OCI-LY7 (cell line): ENCODE results near the gene LACTB. TPM values are rescaled to one million over a fixed set of nuclear protein-coding genes. Genes with fewer than 3 reads are reported as not detected.

Experiments used
- BruUV-seq: library from RNA; stranded (reverse); fragments of 400-500 nt; replicated peaks from 2 replicates; lab custom pipeline; 2021; lab: Mats Ljungman, UMichigan
- CTCF ChIA-PET: fragments of 300-600 bp; sonication (Branson Sonifier 250); formaldehyde crosslinking; loops from one replicate; lab custom pipeline; 2022; ENCODE audit warnings: antibody characterized with exemption; ENCODE audit not compliant: unreplicated experiment; lab: Charles Lee
- POLR2A ChIA-PET: fragments of 300-600 bp; sonication (Branson Sonifier 250); formaldehyde crosslinking; loops from one replicate; lab custom pipeline; 2022; ENCODE audit warnings: antibody characterized with exemption; lab: Charles Lee
- DNase-seq: peaks from one replicate; pipeline ENCODE4 v3.0.0-alpha.2; 2015; ENCODE audit warnings: low spot score
- H2AFZ ChIP-seq: fragments of 200-600 bp; sonication (generic), shearing (Covaris generic); 2 replicates; pipeline ENCODE4 v1.6.1; 2014; ENCODE audit warnings: mild to moderate bottlenecking, antibody characterized with exemption, low read length, moderate library complexity
- H3K27ac ChIP-seq: fragments of 200-600 bp; sonication (generic); 2 replicates; pipeline ENCODE4 v1.5.1; 2014; ENCODE audit warnings: mixed run types, low read depth, mild to moderate bottlenecking, moderate library complexity, low read length, inconsistent platforms; ENCODE audit not compliant: poor library complexity, severe bottlenecking
- H3K36me3 ChIP-seq: fragments of 200-600 bp; sonication (generic); 2 replicates; pipeline ENCODE4 v1.6.1; 2014; ENCODE audit warnings: mild to moderate bottlenecking, antibody characterized with exemption, low read length, moderate library complexity, mixed read lengths; ENCODE audit not compliant: insufficient read depth
- H3K4me1 ChIP-seq: fragments of 200-600 bp; sonication (generic); 2 replicates; pipeline ENCODE4 v1.5.1; 2014; ENCODE audit warnings: mild to moderate bottlenecking, low read length; ENCODE audit not compliant: insufficient read depth, poor library complexity, severe bottlenecking
- H3K4me2 ChIP-seq: fragments of 200-600 bp; sonication (generic); 2 replicates; pipeline ENCODE4 v1.6.1; 2014; ENCODE audit warnings: mild to moderate bottlenecking, low read length
- H3K4me3 ChIP-seq: fragments of 200-600 bp; sonication (generic); 2 replicates; pipeline ENCODE4 v1.5.1; 2014; ENCODE audit warnings: mild to moderate bottlenecking, low read depth, low read length; ENCODE audit not compliant: poor library complexity, severe bottlenecking
- H3K79me2 ChIP-seq: fragments of 200-600 bp; sonication (generic); 2 replicates; pipeline ENCODE4 v1.6.1; 2016; ENCODE audit warnings: low read depth, mild to moderate bottlenecking, low read length, moderate library complexity, mixed read lengths; ENCODE audit not compliant: insufficient read depth
- H3K9me2 ChIP-seq: fragments of 200-600 bp; sonication (generic); 2 replicates; pipeline ENCODE4 v1.6.1; 2016; ENCODE audit warnings: mild to moderate bottlenecking, low read length, mixed read lengths; ENCODE audit not compliant: insufficient read depth
- H3K9me3 ChIP-seq: fragments of 200-600 bp; sonication (generic); 2 replicates; pipeline ENCODE4 v1.6.1; 2014; ENCODE audit warnings: mild to moderate bottlenecking, mixed run types, low read length, mixed read lengths
- H4K20me1 ChIP-seq: fragments of 200-600 bp; sonication (generic); 2 replicates; pipeline ENCODE4 v1.6.1; 2014; ENCODE audit warnings: mild to moderate bottlenecking, antibody characterized with exemption, low read length, moderate library complexity, mixed read lengths; ENCODE audit not compliant: insufficient read depth
- EZH2phosphoT487 ChIP-seq: fragments of 200-600 bp; sonication (generic); IDR thresholded peaks from 2 replicates; pipeline ENCODE4 v1.6.1; 2018; ENCODE audit warnings: low read depth, borderline replicate concordance, mild to moderate bottlenecking, mixed run types, antibody characterized with exemption, low read length, moderate library complexity, mixed read lengths
- intact Hi-C: fragments of 100-400 bp; cut with micrococcal nuclease; formaldehyde crosslinking; loops from one replicate; pipeline ENCODE4 v1.10.0; 2022; ENCODE audit not compliant: unreplicated experiment
- total RNA-seq, 2 experiments: library from RNA; depleted of rRNA in 1 of 2; stranded (reverse); fragments of >200 nt in 1 of 2; shearing (Covaris generic) in 1 of 2; gene quantifications; 2 replicates each; pipeline ENCODE4 v1.2.3, GENCODE V29; 2014 to 2022
- TF ChIP-seq, protein P1 (sequence below): fragments of 200-600 bp; sonication (generic); conservative IDR thresholded peaks from 2 replicates; pipeline ENCODE4 v1.5.1; 2014; ENCODE audit warnings: mild to moderate bottlenecking, antibody characterized with exemption, low read length, moderate library complexity, mixed read lengths

The LACTB gene
- total RNA-seq, 2 experiments from 2014 or later = 3.2 to 7.2 TPM

GRCh38 chr15:63157118-63157843 lies 35.6 kb downstream of the LACTB start, which contains the start of gene RPS27L:
Gene RPS27L (minus strand): TSS chr15:63157477. CDS start chr15:63157405, 72 bp downstream.
- BruUV-seq = no TSS peak
- POLR2A ChIA-PET = interaction anchor here (0.6 to 1.8 kb wide), 9 partner anchors 9 to 317 kb away, joined by 3 to 11 read pairs (median 4); partner anchors contain the start of gene APH1B
- H3K9me2 ChIP-seq = no peaks in the 10 kb centered on the region
- H3K9me3 ChIP-seq = no peaks in the 10 kb centered on the region
- H3K4me3 ChIP-seq = peak within 1 kb of the TSS; percentile 86
- H3K4me1 ChIP-seq = peaks cover 17% of the 10 kb centered on the region
- no peaks in the 10 kb centered on the region for H4K20me1 ChIP-seq
- no peak for TF ChIP-seq EZH2phosphoT487
- TF ChIP-seq, protein P1, sequence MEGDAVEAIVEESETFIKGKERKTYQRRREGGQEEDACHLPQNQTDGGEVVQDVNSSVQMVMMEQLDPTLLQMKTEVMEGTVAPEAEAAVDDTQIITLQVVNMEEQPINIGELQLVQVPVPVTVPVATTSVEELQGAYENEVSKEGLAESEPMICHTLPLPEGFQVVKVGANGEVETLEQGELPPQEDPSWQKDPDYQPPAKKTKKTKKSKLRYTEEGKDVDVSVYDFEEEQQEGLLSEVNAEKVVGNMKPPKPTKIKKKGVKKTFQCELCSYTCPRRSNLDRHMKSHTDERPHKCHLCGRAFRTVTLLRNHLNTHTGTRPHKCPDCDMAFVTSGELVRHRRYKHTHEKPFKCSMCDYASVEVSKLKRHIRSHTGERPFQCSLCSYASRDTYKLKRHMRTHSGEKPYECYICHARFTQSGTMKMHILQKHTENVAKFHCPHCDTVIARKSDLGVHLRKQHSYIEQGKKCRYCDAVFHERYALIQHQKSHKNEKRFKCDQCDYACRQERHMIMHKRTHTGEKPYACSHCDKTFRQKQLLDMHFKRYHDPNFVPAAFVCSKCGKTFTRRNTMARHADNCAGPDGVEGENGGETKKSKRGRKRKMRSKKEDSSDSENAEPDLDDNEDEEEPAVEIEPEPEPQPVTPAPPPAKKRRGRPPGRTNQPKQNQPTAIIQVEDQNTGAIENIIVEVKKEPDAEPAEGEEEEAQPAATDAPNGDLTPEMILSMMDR = no peak
- H3K4me2 ChIP-seq = peak within 1 kb of the TSS; percentile 89
- peak within 1 kb of the TSS; percentile 93 for H2AFZ ChIP-seq
- intact Hi-C loops = loop anchor here (1.0 to 10.0 kb wide), 4 partner anchors 32 to 248 kb away; partner anchors contain the start of genes APH1B, LACTB and RAB8B
- CTCF ChIA-PET = interaction anchor here (0.6 kb wide), 1 partner anchor 424 kb away, joined by 4 read pairs; no protein-coding TSS in a partner anchor
- peak; percentile 93 for DNase-seq
- peaks cover 5% of the 10 kb centered on the region; the same call in 1 of the 2 replicates for H3K36me3 ChIP-seq
- peak within 1 kb of the TSS; percentile 67 for H3K27ac ChIP-seq
- peaks cover 16% of the 10 kb centered on the region; the same call in 1 of the 2 replicates for H3K79me2 ChIP-seq

- Histone ChIP-seq H2AFZ (peak overlapping the region; percentile 93), H3K4me3 (peak overlapping the region; percentile 86), H3K36me3 (peaks cover 5% of the 10 kb centered on the region; the same call in 1 of the 2 replicates), H3K4me1 (peaks cover 23% of the 10 kb centered on the region), H3K27ac (peak overlapping the region; percentile 67), H3K4me2 (peak overlapping the region; percentile 89), H3K9me2 (no peaks in the 10 kb centered on the region), H4K20me1 (no peaks in the 10 kb centered on the region), H3K9me3 (no peaks in the 10 kb centered on the region), H3K79me2 (peaks cover 16% of the 10 kb centered on the region; the same call in 1 of the 2 replicates)
- BruUV-seq = TSS peak; percentile 92
- TF ChIP-seq, protein P1 = no peak
- TF ChIP-seq EZH2phosphoT487 = no peak
- ChIA-PET CTCF (interaction anchor here (0.6 kb wide), 1 partner anchor 425 kb away, joined by 4 read pairs; no protein-coding TSS in a partner anchor), POLR2A (interaction anchor here (0.6 to 1.8 kb wide), 6 partner anchors 16 to 316 kb away, joined by 3 to 11 read pairs (median 4); partner anchors contain the start of gene APH1B)
- intact Hi-C loops = loop anchor here (1.0 to 10.0 kb wide), 4 partner anchors 31 to 247 kb away; partner anchors contain the start of genes APH1B, LACTB and RAB8B
- DNase-seq = peak; percentile 53
Measured at GRCh38 chr15:63157891-63158431, 36.3 kb downstream of the LACTB start.
